NT2/D1 (cell line): Measurements from ENCODE around the gene ANK3.

ENCODE experiments used
- SUZ12 ChIP-seq: IDR thresholded peaks from 2 replicates; pipeline ENCODE4 v1.6.1; 2011; ENCODE audit not compliant: insufficient read length, insufficient read depth; ENCODE audit errors: extremely low read depth
- YY1 ChIP-seq: IDR thresholded peaks from 2 replicates; pipeline ENCODE4 v1.6.1; 2011; ENCODE audit not compliant: insufficient read length, insufficient read depth
- ZNF274 ChIP-seq: IDR thresholded peaks from 2 replicates; pipeline ENCODE4 v1.6.1; 2011; ENCODE audit warnings: mild to moderate bottlenecking, low read depth, low read length

GRCh38 chr10:60372436-60372835 lies 17.2 kb downstream of the ANK3 start:
- TF ChIP-seq ZNF274, result no peak
- no peak for TF ChIP-seq SUZ12
- TF ChIP-seq YY1, result no peak
